ENCODE data around the gene GPC5.

- TF ChIP-seq EZH2 (IDR thresholded peaks at IDR 0.05; ENCODE audit: borderline replicate concordance, low read depth, low read length, poor library complexity, severe bottlenecking) (no peak), CTCF (conservative IDR thresholded peaks at IDR 0.05; ENCODE audit: low read depth, low read length) (no peak)
Observed at GRCh38 chr13:91357613-91358386, 40.6 kb upstream of the GPC5 start.

All from A673 (cell line).